Panc1 (cell line): ENCODE data around the gene LSM6. TPM values are rescaled to one million over a fixed set of nuclear protein-coding genes. Genes with fewer than 3 reads are reported as not detected.

ENCODE experiments used
- ATAC-seq: fragments of 200-7000 bp; cut with Tn5 transposase; 2 replicates; pipeline ENCODE4 v1.9.1; 2020; ENCODE audit warnings: mild to moderate bottlenecking, moderate library complexity
- BruUV-seq: library from RNA; stranded (reverse); fragments of 400-500 nt; replicated peaks from 2 replicates; lab custom pipeline; 2021; lab: Mats Ljungman, UMichigan
- CTCF ChIA-PET: fragments of 300-600 bp; sonication (Branson Sonifier 250); formaldehyde crosslinking; loops from one replicate; lab custom pipeline; 2022; ENCODE audit warnings: antibody characterized with exemption; lab: Charles Lee
- POLR2A ChIA-PET: fragments of 300-600 bp; sonication (Branson Sonifier 250); formaldehyde crosslinking; loops from one replicate; lab custom pipeline; 2022; ENCODE audit warnings: antibody characterized with exemption; lab: Charles Lee
- DNase-seq: peaks from one replicate; pipeline ENCODE4 v3.0.0-alpha.2; 2010; ENCODE audit warnings: low read depth, low spot score
- H3K27ac ChIP-seq: 2 replicates; pipeline ENCODE4 v1.5.1; 2011; ENCODE audit warnings: mild to moderate bottlenecking, low read length, inconsistent platforms
- H3K27me3 ChIP-seq: fragments of 200-500 bp; sonication (Bioruptor generic); 2 replicates; pipeline ENCODE4 v1.6.0; 2014; ENCODE audit warnings: low read length, inconsistent platforms; ENCODE audit not compliant: control insufficient read depth, insufficient read depth
- H3K36me3 ChIP-seq: fragments of 200-500 bp; sonication (Bioruptor generic); 2 replicates; pipeline ENCODE4 v1.5.1; 2014; ENCODE audit warnings: inconsistent platforms, mild to moderate bottlenecking, low read length, moderate library complexity; ENCODE audit not compliant: control insufficient read depth, insufficient read depth
- H3K4me1 ChIP-seq: 2 replicates; pipeline ENCODE4 v1.5.1; 2011; ENCODE audit warnings: inconsistent platforms, mild to moderate bottlenecking, low read length, moderate library complexity; ENCODE audit not compliant: control insufficient read depth, insufficient read depth
- H3K4me3 ChIP-seq, 2 experiments: 2 replicates each; pipeline ENCODE4 v1.5.1; 2011 to 2012; ENCODE audit warnings: low read depth in 2 of 2, low read length in 2 of 2, mild to moderate bottlenecking in 2 of 2, inconsistent platforms in 1 of 2, moderate library complexity in 1 of 2
- H3K9me3 ChIP-seq: fragments of 200-500 bp; sonication (Bioruptor generic); 2 replicates; pipeline ENCODE4 v1.5.1; 2014; ENCODE audit warnings: low read depth, mild to moderate bottlenecking, inconsistent platforms, low read length, moderate library complexity; ENCODE audit not compliant: control insufficient read depth, insufficient read depth
- POLR2AphosphoS5 ChIP-seq: IDR thresholded peaks from 2 replicates; pipeline ENCODE4 v1.6.1; 2012; ENCODE audit warnings: mild to moderate bottlenecking, low read depth, low read length, moderate library complexity
- SIN3A ChIP-seq: IDR thresholded peaks from 2 replicates; pipeline ENCODE4 v1.6.1; 2012; ENCODE audit warnings: low read depth, mild to moderate bottlenecking, low read length, moderate library complexity, borderline replicate concordance; ENCODE audit not compliant: insufficient read depth
- TCF7L2 ChIP-seq: IDR thresholded peaks from 2 replicates; pipeline ENCODE4 v1.6.1; 2011; ENCODE audit warnings: mild to moderate bottlenecking, low read depth, low read length, inconsistent platforms
- in situ Hi-C: cut with HindIII; loops from 2 replicates; pipeline ENCODE4 v1.10.0; 2016; ENCODE audit warnings: low sequenced_read_pairs, low pct_unique_long_range_greater_than_20kb
- intact Hi-C: fragments of 100-400 bp; cut with micrococcal nuclease; formaldehyde crosslinking; loops from one replicate; pipeline ENCODE4 v1.10.0; 2022; ENCODE audit not compliant: unreplicated experiment
- total RNA-seq: library from RNA; stranded (reverse); gene quantifications from one replicate; pipeline ENCODE4 v1.2.1, GENCODE V29; 2021; ENCODE audit not compliant: unreplicated experiment
- TF ChIP-seq, protein P1 (sequence below), 2 experiments: IDR thresholded peaks; 2 replicates each; pipeline ENCODE4 v1.6.1; 2011 to 2012; ENCODE audit warnings: low read depth in 2 of 2, control low read depth in 1 of 2, low read length in 1 of 2, mild to moderate bottlenecking in 1 of 2, moderate library complexity in 1 of 2; ENCODE audit not compliant: insufficient read depth in 1 of 2
- TF ChIP-seq, protein P2 (sequence below): fragments of 450-650 bp; IDR thresholded peaks from 2 replicates; pipeline ENCODE4 v1.5.1; 2017; ENCODE audit warnings: mild to moderate bottlenecking

The LSM6 gene
- total RNA-seq, 1 experiment from 2014 or later, result 15.9 TPM

DNA sequence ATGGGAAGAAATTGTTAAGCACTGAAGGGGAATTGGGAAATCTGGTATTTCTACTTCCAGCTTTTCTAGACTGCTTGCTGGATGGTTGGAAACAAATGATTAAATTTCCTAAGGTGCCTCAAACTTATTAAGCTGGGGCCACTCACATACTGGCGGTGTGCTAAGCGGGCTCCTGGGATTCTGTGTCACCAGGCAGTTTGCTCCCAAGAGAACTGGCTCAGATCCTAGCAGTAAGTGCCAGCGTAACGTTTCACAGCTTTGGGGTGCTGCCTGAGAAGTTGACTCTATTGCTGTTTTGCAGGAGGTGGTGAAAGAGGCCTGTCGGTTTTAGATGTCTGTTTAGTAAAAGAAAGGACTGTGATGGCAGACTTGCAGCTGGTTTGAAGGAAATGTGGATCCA lies 31.9 kb downstream of the LSM6 start:
- intact Hi-C loops (no loop called here), in situ Hi-C loops (no loop called here)
- Histone ChIP-seq H3K4me1 (no peaks in the 10 kb centered on the region), H3K36me3 (no peaks in the 10 kb centered on the region), H3K9me3 (no peaks in the 10 kb centered on the region), H3K4me3 (no peak overlapping the region), H3K27me3 (no peaks in the 10 kb centered on the region), H3K27ac (no peak overlapping the region)
- BruUV-seq, result no TSS peak
- DNase-seq, result no peak
- TF ChIP-seq TCF7L2 (no peak), SIN3A (no peak), POLR2AphosphoS5 (no peak)
- TF ChIP-seq, protein P1, sequence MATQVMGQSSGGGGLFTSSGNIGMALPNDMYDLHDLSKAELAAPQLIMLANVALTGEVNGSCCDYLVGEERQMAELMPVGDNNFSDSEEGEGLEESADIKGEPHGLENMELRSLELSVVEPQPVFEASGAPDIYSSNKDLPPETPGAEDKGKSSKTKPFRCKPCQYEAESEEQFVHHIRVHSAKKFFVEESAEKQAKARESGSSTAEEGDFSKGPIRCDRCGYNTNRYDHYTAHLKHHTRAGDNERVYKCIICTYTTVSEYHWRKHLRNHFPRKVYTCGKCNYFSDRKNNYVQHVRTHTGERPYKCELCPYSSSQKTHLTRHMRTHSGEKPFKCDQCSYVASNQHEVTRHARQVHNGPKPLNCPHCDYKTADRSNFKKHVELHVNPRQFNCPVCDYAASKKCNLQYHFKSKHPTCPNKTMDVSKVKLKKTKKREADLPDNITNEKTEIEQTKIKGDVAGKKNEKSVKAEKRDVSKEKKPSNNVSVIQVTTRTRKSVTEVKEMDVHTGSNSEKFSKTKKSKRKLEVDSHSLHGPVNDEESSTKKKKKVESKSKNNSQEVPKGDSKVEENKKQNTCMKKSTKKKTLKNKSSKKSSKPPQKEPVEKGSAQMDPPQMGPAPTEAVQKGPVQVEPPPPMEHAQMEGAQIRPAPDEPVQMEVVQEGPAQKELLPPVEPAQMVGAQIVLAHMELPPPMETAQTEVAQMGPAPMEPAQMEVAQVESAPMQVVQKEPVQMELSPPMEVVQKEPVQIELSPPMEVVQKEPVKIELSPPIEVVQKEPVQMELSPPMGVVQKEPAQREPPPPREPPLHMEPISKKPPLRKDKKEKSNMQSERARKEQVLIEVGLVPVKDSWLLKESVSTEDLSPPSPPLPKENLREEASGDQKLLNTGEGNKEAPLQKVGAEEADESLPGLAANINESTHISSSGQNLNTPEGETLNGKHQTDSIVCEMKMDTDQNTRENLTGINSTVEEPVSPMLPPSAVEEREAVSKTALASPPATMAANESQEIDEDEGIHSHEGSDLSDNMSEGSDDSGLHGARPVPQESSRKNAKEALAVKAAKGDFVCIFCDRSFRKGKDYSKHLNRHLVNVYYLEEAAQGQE (IDR thresholded peaks at IDR 0.05; ENCODE audit: insufficient read depth in 1 of 2, low read depth in 2 of 2, low read length in 1 of 2), result no peak
- TF ChIP-seq, protein P2, sequence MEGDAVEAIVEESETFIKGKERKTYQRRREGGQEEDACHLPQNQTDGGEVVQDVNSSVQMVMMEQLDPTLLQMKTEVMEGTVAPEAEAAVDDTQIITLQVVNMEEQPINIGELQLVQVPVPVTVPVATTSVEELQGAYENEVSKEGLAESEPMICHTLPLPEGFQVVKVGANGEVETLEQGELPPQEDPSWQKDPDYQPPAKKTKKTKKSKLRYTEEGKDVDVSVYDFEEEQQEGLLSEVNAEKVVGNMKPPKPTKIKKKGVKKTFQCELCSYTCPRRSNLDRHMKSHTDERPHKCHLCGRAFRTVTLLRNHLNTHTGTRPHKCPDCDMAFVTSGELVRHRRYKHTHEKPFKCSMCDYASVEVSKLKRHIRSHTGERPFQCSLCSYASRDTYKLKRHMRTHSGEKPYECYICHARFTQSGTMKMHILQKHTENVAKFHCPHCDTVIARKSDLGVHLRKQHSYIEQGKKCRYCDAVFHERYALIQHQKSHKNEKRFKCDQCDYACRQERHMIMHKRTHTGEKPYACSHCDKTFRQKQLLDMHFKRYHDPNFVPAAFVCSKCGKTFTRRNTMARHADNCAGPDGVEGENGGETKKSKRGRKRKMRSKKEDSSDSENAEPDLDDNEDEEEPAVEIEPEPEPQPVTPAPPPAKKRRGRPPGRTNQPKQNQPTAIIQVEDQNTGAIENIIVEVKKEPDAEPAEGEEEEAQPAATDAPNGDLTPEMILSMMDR, result no peak
- ChIA-PET POLR2A (no interaction called here), CTCF (no interaction called here)
- no peak for ATAC-seq

DNA sequence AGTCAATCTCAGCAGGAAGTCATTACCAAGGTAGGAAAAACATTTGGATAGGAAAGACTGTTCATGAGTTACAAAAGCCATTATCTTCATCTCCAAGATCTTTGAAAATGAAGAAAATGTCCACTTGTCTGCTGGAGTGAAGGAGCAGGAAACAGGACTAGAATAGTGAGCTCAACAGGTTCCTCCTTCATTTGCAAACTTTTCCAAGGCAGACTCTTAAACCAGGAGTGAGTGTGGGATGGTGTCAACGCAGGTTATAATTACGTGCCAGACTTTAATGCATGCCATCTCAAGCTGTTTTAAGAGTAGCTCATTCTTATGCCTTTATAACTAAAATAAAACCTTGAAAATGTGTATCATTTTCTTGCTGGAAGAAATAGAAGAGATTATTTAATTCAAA lies 35.4 kb downstream of the LSM6 start:
- no peaks in the 10 kb centered on the region for H3K9me3 ChIP-seq
- H3K4me3 ChIP-seq, result no peak overlapping the region
- in situ Hi-C loops, result no loop called here
- DNase-seq (no peak), ATAC-seq (no peak)
- intact Hi-C loops, result no loop called here
- no peaks in the 10 kb centered on the region for H3K27me3 ChIP-seq
- no TSS peak for BruUV-seq
- TF ChIP-seq, protein P2, result no peak
- TF ChIP-seq, protein P1 (IDR thresholded peaks at IDR 0.05; ENCODE audit: insufficient read depth in 1 of 2, low read depth in 2 of 2, low read length in 1 of 2), result no peak
- no peak for TF ChIP-seq SIN3A
- no peak for TF ChIP-seq POLR2AphosphoS5
- TF ChIP-seq TCF7L2, result no peak
- CTCF ChIA-PET, result no interaction called here
- H3K4me1 ChIP-seq, result no peaks in the 10 kb centered on the region
- POLR2A ChIA-PET, result no interaction called here
- no peak overlapping the region for H3K27ac ChIP-seq
- no peaks in the 10 kb centered on the region for H3K36me3 ChIP-seq
